Measurements from ENCODE around the gene SLC46A1. TPM values are rescaled to one million over a fixed set of nuclear protein-coding genes. Genes with fewer than 3 reads are reported as not detected.

The SLC46A1 gene
- total and polyA plus RNA-seq, 2 of the 13 experiments (the other 11 are each of a cell fraction or from before 2014, with no cell fraction given) = 19.6 to 22.6 TPM

DNA sequence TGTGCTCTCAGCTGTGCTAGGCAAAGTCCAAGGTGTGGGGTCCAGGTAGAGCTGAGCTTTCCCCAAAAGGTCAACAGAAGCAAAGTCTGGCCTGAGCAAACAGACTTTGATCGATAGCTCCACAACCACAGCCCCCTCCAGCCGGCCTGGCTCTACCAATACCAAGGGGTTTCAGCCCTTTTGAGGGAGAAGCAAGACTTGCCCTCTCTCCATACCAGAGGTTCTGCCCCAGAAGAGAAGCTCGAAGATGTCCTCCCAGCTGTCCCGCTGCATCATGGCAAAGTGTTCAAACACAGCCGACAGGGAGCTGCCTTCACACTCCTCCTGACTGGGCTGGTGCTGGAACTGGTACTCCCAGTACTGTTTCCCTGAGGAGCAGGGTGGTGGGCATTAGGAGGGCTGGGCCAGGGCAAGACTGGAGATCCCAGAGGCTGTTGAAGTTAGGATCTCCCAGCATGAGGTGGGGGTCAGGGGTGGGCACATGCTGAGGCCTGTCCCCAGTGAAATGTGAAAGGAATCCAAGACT is 37.6 kb downstream of the SLC46A1 start (continued):
- TF ChIP-seq, protein P1, sequence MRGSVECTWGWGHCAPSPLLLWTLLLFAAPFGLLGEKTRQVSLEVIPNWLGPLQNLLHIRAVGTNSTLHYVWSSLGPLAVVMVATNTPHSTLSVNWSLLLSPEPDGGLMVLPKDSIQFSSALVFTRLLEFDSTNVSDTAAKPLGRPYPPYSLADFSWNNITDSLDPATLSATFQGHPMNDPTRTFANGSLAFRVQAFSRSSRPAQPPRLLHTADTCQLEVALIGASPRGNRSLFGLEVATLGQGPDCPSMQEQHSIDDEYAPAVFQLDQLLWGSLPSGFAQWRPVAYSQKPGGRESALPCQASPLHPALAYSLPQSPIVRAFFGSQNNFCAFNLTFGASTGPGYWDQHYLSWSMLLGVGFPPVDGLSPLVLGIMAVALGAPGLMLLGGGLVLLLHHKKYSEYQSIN (CRISPR knock-in tag; IDR thresholded peaks at IDR 0.05; ENCODE audit: borderline replicate concordance) = no peak
- no peak for TF ChIP-seq SMAD1 (CRISPR knock-in tag; IDR thresholded peaks at IDR 0.05; ENCODE audit: borderline replicate concordance, low read depth)
- peak; percentile 65 for TF ChIP-seq DRAP1 (CRISPR knock-in tag; IDR thresholded peaks at IDR 0.05)
- TF ChIP-seq, protein P2, sequence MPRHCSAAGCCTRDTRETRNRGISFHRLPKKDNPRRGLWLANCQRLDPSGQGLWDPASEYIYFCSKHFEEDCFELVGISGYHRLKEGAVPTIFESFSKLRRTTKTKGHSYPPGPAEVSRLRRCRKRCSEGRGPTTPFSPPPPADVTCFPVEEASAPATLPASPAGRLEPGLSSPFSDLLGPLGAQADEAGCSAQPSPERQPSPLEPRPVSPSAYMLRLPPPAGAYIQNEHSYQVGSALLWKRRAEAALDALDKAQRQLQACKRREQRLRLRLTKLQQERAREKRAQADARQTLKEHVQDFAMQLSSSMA (CRISPR knock-in tag; IDR thresholded peaks at IDR 0.05) = no peak
- TF ChIP-seq PHF21A (CRISPR knock-in tag; IDR thresholded peaks at IDR 0.05) = peak; percentile 74; the same call in 1 of the 2 replicates
- no peak for TF ChIP-seq ZNF737 (CRISPR knock-in tag; IDR thresholded peaks at IDR 0.05; ENCODE audit: borderline replicate concordance)
- TF ChIP-seq MAFG (CRISPR knock-in tag; IDR thresholded peaks at IDR 0.05) = no peak
- TF ChIP-seq KLF6 (CRISPR knock-in tag; IDR thresholded peaks at IDR 0.05) = no peak
- peak; percentile 45 for TF ChIP-seq ZNF781 (CRISPR knock-in tag; IDR thresholded peaks at IDR 0.05; ENCODE audit: borderline replicate concordance, not compliant biosample characterization)
- TF ChIP-seq MBNL3 (CRISPR knock-in tag; conservative IDR thresholded peaks at IDR 0.05) = no peak
- TF ChIP-seq HNRNPH1 (optimal IDR thresholded peaks at IDR 0.05; ENCODE audit: low read depth, low read length) = no peak
- TF ChIP-seq U2AF2 (IDR thresholded peaks at IDR 0.05; ENCODE audit: low read depth, low read length) = no peak
- TF ChIP-seq, protein P3, sequence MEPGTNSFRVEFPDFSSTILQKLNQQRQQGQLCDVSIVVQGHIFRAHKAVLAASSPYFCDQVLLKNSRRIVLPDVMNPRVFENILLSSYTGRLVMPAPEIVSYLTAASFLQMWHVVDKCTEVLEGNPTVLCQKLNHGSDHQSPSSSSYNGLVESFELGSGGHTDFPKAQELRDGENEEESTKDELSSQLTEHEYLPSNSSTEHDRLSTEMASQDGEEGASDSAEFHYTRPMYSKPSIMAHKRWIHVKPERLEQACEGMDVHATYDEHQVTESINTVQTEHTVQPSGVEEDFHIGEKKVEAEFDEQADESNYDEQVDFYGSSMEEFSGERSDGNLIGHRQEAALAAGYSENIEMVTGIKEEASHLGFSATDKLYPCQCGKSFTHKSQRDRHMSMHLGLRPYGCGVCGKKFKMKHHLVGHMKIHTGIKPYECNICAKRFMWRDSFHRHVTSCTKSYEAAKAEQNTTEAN (CRISPR knock-in tag; conservative IDR thresholded peaks at IDR 0.05) = 0 out of 2 replicates have a peak, but pooled peaks have one; percentile 62
- 0 out of 2 replicates have a peak, but pooled peaks have one; percentile 16 for TF ChIP-seq ZNF276 (CRISPR knock-in tag; IDR thresholded peaks at IDR 0.05; ENCODE audit: low read depth)
- TF ChIP-seq CHD4 (IDR thresholded peaks at IDR 0.05; ENCODE audit: borderline replicate concordance, low read length) = peak; percentile 56; the same call in 1 of the 2 replicates
- no peak for TF ChIP-seq ZNF652 (CRISPR knock-in tag; IDR thresholded peaks at IDR 0.05; ENCODE audit: borderline replicate concordance, low read depth)
- no peak for TF ChIP-seq ZNF17 (CRISPR knock-in tag; IDR thresholded peaks at IDR 0.05)
- no peak for TF ChIP-seq JUN (CRISPR knock-in tag; IDR thresholded peaks at IDR 0.05)
- TF ChIP-seq, protein P4, sequence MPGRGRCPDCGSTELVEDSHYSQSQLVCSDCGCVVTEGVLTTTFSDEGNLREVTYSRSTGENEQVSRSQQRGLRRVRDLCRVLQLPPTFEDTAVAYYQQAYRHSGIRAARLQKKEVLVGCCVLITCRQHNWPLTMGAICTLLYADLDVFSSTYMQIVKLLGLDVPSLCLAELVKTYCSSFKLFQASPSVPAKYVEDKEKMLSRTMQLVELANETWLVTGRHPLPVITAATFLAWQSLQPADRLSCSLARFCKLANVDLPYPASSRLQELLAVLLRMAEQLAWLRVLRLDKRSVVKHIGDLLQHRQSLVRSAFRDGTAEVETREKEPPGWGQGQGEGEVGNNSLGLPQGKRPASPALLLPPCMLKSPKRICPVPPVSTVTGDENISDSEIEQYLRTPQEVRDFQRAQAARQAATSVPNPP (CRISPR knock-in tag; IDR thresholded peaks at IDR 0.05) = no peak
- peak; percentile 63 for TF ChIP-seq SIX4 (CRISPR knock-in tag; IDR thresholded peaks at IDR 0.05)
- no peak for TF ChIP-seq HNRNPUL1 (IDR thresholded peaks at IDR 0.05; ENCODE audit: low read depth, low read length)
- TF ChIP-seq, protein P5, sequence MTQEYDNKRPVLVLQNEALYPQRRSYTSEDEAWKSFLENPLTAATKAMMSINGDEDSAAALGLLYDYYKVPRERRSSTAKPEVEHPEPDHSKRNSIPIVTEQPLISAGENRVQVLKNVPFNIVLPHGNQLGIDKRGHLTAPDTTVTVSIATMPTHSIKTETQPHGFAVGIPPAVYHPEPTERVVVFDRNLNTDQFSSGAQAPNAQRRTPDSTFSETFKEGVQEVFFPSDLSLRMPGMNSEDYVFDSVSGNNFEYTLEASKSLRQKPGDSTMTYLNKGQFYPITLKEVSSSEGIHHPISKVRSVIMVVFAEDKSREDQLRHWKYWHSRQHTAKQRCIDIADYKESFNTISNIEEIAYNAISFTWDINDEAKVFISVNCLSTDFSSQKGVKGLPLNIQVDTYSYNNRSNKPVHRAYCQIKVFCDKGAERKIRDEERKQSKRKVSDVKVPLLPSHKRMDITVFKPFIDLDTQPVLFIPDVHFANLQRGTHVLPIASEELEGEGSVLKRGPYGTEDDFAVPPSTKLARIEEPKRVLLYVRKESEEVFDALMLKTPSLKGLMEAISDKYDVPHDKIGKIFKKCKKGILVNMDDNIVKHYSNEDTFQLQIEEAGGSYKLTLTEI (CRISPR knock-in tag; conservative IDR thresholded peaks at IDR 0.05) = no peak
